ENCODE data around the gene TFDP1. TPM values are rescaled to one million over a fixed set of nuclear protein-coding genes. Genes with fewer than 3 reads are reported as not detected.
A peak's percentile ranks its signal among the peaks of the same experiment; 100 is the strongest.
"Not testable (repeated sequence)": the region's sequence is repeated elsewhere in the genome, so short reads cannot be mapped to it uniquely, and the experiment has no call there.

The TFDP1 gene
- total RNA-seq, 1 donor from 2014 or later: 38.9 TPM

DNA sequence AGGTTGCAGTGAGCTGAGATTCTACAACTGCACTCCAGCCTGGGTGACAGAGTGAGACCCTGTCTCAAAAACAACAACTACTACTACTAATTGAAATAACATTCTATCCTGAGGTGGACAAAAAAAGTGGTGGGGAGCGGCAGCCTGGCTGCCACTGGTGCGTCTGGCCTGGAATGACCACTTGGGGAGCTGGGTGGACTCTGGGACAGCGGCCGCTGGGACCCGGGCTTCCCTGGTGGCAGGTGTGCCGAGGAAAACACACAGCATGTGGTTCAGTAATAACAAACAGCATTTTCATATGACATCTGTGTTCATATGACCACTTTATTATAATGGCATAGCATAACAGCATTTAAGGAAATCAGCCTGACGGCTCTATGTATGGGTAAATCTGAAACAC is 33.9 kb downstream of the TFDP1 start:
- no peak for DNase-seq

DNA sequence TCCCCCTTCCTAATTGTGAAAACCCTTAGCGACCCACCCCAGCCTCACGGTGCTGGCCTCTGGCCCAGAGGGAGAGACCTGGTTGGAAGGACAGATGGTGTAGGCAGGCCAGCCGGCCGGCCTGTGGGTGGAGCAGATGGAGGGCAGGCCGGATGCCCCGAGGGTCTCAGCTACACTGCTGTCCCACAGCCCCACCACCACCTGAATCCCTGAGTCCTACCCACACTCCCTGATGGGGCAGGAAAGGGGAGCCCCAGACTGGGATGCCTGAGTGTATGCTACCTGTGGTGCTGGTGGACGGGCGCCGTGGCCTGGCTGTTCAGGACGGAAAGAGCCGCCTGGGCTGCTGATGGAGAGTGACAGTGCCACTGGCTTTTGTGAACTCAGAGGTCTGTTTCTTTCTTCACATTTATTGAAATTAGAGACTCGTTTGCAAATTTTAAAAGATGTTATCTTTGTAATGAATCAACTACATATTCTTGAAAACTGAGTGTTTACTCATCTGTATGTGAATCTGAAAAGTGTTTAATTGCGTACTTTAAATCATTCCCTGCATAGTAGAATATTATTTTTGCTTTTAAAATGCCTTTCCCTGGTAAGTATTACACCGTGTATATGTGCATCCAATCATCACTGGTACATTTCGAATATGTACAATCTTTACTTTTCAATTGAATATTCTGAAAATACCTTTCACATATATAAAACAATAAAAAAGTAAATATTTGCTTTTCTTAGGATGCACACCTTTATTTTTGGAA is 35.7 kb downstream of the TFDP1 start:
- no peak for DNase-seq

GRCh38 chr13:113621046-113621445 is 36.5 kb downstream of the TFDP1 start:
- no peak for DNase-seq

GRCh38 chr13:113621498-113621897 is 36.9 kb downstream of the TFDP1 start:
- not testable (repeated sequence) for DNase-seq

DNA sequence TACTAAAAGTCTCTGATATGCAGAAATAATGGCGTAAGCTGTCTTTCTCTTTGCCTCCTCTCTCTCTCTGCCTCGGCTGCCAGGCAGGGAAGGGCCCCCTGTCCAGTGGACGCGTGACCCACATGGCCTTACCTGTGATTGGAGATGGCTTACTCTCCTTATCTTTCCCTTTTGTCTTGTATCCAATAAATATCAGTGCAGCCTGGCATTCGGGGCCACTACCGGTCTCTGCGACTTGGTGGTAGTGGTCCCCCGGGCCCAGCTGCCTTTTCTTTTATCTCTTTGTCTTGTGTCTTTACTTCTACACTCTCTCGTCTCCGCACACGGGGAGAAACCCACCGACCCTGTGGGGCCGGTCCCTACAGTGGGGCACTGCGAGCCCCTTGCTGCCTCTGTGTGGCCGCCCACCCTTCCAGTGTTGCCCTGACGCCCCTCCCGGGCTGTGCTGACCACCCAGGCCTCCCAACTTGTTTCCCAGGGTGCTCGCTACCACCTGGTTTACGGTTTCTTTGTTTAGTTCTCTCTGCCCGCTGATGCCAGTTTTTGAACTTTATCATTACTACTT is 37.5 kb downstream of the TFDP1 start:
- not testable (repeated sequence) for DNase-seq

DNA sequence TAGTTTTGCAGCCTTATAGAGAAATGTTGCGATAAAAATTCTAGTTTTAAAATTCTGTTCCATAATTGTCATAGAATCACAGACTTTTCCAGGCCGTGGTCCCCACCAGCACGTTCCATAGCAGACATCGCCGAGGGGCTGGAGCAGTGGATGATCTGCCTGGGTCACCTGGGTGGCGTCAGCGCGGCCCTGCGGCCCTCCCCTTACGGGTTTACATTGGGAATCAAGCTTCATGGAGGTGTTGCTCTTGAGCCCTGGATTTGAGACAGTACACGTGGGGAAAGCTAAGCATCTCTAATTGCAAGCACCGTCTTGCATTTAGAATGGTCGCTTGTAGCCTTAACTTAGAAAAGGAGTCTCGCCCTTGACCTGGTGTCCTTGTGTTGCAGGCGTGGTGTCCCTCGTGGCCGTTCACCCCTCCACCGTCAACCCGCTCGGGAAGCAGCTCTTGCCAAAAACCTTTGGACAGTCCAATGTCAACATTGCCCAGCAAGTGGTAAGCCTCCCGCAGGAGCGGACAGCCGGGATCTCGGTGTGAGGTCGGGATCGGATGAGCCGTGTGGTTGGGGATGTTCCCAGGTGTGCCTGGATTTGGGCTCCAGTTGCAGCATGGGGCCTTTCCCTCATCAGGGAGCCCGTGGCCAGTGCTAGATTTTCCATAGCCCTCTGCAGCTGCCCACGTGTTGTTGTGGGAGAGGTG is 38.4 kb downstream of the TFDP1 start:
- no peak for DNase-seq

DNA sequence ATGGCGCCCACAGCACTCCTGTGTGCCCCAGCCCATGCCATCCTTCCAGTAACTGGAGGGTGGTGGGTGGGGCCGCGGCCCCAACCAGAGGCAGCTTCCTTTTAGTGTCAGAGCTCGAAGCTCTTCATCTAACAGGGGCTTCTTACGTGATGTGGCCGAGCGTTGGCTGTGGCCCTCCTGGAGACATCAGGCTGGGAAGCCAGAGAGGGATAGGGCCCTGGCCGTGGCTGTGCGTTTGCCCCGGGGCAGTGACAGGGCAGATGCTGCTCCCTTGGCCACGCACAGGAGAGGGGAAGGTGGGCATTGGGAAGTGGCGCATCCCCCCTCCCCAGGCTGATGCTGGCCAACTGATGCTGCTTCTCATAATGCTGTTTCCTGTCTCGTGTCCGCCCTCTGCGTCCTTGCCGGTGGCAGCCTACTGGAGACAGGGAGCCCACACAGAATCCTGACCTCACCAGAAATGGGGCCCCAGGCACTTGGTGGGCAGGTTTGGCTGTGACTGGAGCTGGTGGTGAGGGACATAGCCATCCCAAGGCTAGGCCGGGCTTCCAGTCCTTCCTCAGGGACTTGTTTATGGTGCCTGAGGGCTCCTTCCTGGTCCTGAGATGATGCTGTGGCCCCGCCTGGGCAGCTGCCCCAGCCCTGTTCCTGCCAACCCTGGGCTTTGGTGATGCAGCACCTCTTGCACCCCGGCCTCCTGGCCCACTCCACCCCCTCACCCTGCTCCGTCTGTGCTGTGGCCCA is 39.1 kb downstream of the TFDP1 start:
- DNase-seq: no peak

DNA sequence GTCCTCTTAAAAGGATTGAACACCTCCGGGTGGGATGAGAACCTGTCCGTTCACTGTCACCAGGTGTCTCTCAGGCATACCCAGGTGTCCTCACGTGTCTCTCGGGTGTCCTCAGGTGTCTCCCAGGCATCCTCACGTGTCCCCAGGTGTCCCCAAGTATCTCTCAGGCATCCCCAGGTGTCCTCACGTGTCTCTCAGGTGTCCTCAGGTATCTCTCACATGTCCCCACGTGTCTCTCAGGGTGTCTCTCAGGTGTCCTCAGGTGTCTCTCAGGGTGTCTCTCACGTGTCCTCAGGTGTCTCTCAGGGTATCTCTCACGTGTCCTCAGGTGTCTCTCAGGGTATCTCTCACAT is 39.7 kb downstream of the TFDP1 start:
- DNase-seq: peak; percentile 16

DNA sequence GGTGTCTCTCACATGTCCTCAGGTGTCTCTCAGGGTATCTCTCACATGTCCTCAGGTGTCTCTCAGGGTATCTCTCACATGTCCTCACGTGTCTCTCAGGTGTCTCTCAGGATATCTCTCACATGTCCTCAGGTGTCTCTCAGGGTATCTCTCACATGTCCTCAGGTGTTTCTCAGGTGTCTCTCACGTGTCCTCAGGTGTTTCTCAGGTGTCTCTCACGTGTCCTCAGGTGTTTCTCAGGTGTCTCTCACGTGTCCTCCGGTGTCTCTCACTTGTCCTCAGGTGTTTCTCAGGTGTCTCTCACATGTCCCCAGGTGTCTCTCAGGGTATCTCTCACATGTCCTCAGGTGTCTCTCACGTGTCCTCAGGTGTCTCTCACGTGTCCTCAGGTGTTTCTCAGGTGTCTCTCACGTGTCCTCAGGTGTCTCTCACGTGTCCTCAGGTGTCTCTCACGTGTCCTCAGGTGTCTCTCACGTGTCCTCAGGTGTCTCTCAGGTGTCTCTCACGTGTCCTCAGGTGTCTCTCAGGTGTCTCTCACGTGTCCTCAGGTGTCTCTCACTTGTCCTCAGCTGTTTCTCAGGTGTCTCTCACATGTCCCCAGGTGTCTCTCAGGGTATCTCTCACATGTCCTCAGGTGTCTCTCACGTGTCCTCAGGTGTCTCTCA is 40.2 kb downstream of the TFDP1 start:
- DNase-seq: peak; percentile 15

- DNase-seq: no peak
Observed at GRCh38 chr13:113625965-113626721, 41.6 kb downstream of the TFDP1 start.

DNA sequence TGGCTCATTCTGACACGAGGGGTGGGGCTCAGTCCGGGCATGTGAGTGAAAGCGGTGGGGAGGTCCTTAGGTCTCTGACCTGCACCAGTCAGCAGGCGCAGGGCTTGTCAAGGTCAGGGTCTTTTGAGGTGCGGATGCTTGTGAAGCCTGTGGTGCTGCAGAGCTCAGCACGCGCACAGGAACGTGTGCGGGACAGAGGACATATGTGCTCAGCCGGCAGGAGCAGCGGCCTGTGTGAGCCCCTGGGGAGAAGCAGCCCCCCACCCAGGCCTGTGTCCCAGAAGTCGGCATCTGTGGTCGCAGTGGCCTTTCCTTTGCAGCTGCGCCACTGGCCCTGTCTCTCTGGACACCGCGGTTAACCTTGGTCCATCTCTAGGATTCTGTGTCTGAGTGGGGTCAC is 42.6 kb downstream of the TFDP1 start:
- no peak for DNase-seq

GRCh38 chr13:113628291-113629270 is 44.0 kb downstream of the TFDP1 start:
- no peak for DNase-seq

DNA sequence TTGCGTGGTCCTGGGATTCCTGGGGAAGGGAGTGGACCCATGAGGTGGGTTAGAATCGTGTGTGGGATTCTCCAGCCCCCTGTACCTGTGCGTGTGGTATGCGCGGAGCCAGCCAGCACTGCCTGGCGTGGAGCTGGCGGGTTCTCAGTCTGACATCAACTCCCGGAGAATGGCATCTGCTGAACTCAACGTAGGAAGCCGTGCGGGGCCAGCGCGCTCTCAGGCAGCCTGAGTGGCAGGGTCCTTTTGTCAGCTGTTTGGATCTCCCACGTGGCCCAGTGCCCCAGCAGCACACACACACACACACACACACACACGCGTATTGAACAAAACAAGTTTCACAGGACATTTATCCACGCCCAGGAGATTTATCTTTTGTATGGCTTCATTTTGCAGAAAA is 45.3 kb downstream of the TFDP1 start:
- DNase-seq: no peak

- no peak for DNase-seq
Observed at GRCh38 chr13:113630296-113630695, 45.7 kb downstream of the TFDP1 start.

GRCh38 chr13:113630804-113631203 is 46.3 kb downstream of the TFDP1 start:
- no peak for DNase-seq

- no peak for DNase-seq
Observed at GRCh38 chr13:113631341-113632095, 47.0 kb downstream of the TFDP1 start.

DNA sequence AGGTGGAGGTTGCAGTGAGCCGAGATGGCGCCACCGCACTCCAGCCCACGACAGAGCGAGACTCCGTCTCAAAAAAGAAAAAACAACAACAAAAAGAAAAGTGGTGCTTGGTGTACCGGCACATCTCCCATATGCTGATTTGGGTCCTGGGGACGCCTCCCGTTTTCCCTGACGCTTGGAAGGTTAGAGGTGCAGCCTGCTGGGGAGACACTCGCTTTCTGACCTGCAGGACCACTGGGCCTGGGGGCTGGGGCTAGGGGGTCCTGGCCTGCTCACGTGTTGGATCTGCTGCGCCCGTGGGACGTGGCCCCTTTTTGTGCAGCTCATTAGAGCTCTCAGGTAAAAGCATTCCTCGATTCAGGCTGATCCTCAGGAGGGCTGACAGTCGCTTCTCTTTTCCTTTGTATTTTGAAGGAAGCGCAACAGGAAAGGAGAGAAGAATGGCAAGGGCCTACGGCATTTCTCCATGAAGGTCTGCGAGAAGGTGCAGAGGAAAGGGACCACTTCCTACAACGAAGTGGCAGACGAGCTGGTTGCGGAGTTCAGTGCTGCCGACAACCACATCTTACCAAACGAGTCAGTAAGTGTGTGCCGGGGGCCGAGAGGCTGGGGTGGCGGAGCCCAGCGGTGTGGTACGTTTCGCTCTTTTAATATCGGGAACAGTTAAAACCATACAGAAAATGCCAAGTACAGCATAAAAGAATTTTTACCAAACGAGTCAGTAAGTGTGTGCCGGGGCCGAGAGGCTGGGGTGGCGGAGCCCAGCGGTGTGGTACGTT is 48.3 kb downstream of the TFDP1 start:
- DNase-seq: no peak

DNA sequence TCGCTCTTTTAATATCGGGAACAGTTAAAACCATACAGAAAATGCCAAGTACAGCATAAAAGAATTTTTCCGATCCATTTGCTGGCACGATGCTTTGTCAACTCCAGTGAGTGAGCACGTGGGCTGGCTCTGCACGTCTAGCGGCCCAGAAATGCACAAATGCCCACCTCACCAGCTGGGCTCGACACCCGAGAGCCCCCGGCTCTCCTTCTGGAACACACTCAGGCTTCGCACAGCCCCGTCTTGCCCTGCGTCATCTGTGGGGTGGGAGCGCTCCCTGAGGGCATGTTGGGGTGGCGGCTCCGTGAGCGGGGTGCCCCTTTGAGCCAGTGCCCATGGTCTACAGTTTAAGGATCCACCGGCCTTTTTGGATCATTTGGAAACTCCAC is 48.9 kb downstream of the TFDP1 start:
- no peak for DNase-seq

Data from skin of body (tissue), 2 donors.